ENCODE measurements around the gene ZNF80.

- no peak for TF ChIP-seq CTCF (IDR thresholded peaks at IDR 0.05)
- TF ChIP-seq POLR2A (IDR thresholded peaks at IDR 0.05), result no peak
Observed at GRCh38 chr3:114186501-114186900, 50.9 kb downstream of the ZNF80 start.

All from adrenal gland (tissue), 5 donors.